HEK293 (cell line): Measurements from ENCODE around the gene MGAT4A.

ENCODE experiments used
- CTCF ChIA-PET: fragments of 350-600 bp; formaldehyde crosslinking; extraction: SDS; loops from one replicate; lab custom pipeline; 2021; ENCODE audit warnings: antibody characterized with exemption; lab: Yijun Ruan, JAX
- POLR2A ChIA-PET: fragments of 300-600 bp; formaldehyde crosslinking; extraction: SDS; loops from one replicate; lab custom pipeline; 2020; ENCODE audit warnings: antibody characterized with exemption, inconsistent platforms; lab: Yijun Ruan, JAX
- H3K27ac ChIP-seq: fragments of 200-500 bp; sonication (Bioruptor generic); 2 replicates; pipeline ENCODE4 v1.5.1; 2014; ENCODE audit warnings: low read depth, low read length, control low read depth, inconsistent platforms; ENCODE audit errors: extremely low read depth
- H3K36me3 ChIP-seq, 2 experiments: fragments of 200-500 bp in 1 of 2; sonication (Bioruptor generic) in 1 of 2; 1 replicate in 1 of 2; 2 replicates in 1 of 2; pipeline ENCODE4 v1.5.1; 2014 to 2017; ENCODE audit warnings: inconsistent platforms in 2 of 2, low read length in 2 of 2; ENCODE audit not compliant: control insufficient read depth in 2 of 2, insufficient read depth in 1 of 2
- H3K4me1 ChIP-seq: fragments of 200-500 bp; sonication (Bioruptor generic); 2 replicates; pipeline ENCODE4 v1.5.1; 2014; ENCODE audit warnings: mild to moderate bottlenecking, low read length, inconsistent platforms; ENCODE audit not compliant: control insufficient read depth, insufficient read depth
- H3K4me3 ChIP-seq: 2 replicates; pipeline ENCODE4 v1.5.1; 2011; ENCODE audit warnings: low read depth, mild to moderate bottlenecking, control low read depth, low read length, moderate library complexity
- H3K9me3 ChIP-seq: fragments of 200-500 bp; sonication (Bioruptor generic); 2 replicates; pipeline ENCODE4 v1.5.1; 2014; ENCODE audit warnings: low read depth, low read length, inconsistent platforms; ENCODE audit not compliant: control insufficient read depth, insufficient read depth
- GLI4 ChIP-seq: fragments of 450-650 bp; formaldehyde crosslinking; IDR thresholded peaks from 2 replicates; pipeline ENCODE4 v1.5.1; 2016; ENCODE audit warnings: missing biosample characterization, missing genetic modification characterization
- KLF1 ChIP-seq: fragments of 450-650 bp; formaldehyde crosslinking; IDR thresholded peaks from 2 replicates; pipeline ENCODE4 v1.5.1; 2016; ENCODE audit warnings: missing biosample characterization, missing genetic modification characterization
- MYNN ChIP-seq: fragments of 450-650 bp; formaldehyde crosslinking; IDR thresholded peaks from 2 replicates; pipeline ENCODE4 v1.5.1; 2016; ENCODE audit warnings: missing biosample characterization, missing genetic modification characterization, borderline replicate concordance
- ZFP37 ChIP-seq: fragments of 450-650 bp; formaldehyde crosslinking; IDR thresholded peaks from 2 replicates; pipeline ENCODE4 v1.5.1; 2016; ENCODE audit warnings: missing biosample characterization, missing genetic modification characterization
- ZNF157 ChIP-seq: fragments of 450-650 bp; formaldehyde crosslinking; IDR thresholded peaks from 2 replicates; pipeline ENCODE4 v1.5.1; 2016; ENCODE audit warnings: missing biosample characterization, missing genetic modification characterization
- ZNF16 ChIP-seq: fragments of 450-650 bp; formaldehyde crosslinking; IDR thresholded peaks from 2 replicates; pipeline ENCODE4 v1.5.1; 2016; ENCODE audit warnings: low read depth, missing biosample characterization, missing genetic modification characterization
- ZNF248 ChIP-seq: fragments of 450-650 bp; formaldehyde crosslinking; IDR thresholded peaks from 2 replicates; pipeline ENCODE4 v1.5.1; 2017; ENCODE audit warnings: missing biosample characterization, missing genetic modification characterization
- ZNF324 ChIP-seq: fragments of 450-650 bp; formaldehyde crosslinking; IDR thresholded peaks from 2 replicates; pipeline ENCODE4 v1.5.1; 2016; ENCODE audit warnings: missing biosample characterization, missing genetic modification characterization
- ZNF335 ChIP-seq: fragments of 450-650 bp; formaldehyde crosslinking; conservative IDR thresholded peaks from 2 replicates; pipeline ENCODE4 v1.5.1; 2016; ENCODE audit warnings: missing biosample characterization, missing genetic modification characterization
- ZNF391 ChIP-seq: fragments of 450-650 bp; formaldehyde crosslinking; IDR thresholded peaks from 2 replicates; pipeline ENCODE4 v1.5.1; 2016; ENCODE audit warnings: low read depth, missing biosample characterization, missing genetic modification characterization, borderline replicate concordance
- ZNF416 ChIP-seq: fragments of 450-650 bp; formaldehyde crosslinking; IDR thresholded peaks from 2 replicates; pipeline ENCODE4 v1.5.1; 2016; ENCODE audit warnings: missing biosample characterization, missing genetic modification characterization
- ZNF433 ChIP-seq: fragments of 450-650 bp; formaldehyde crosslinking; IDR thresholded peaks from 2 replicates; pipeline ENCODE4 v1.5.1; 2016; ENCODE audit warnings: missing biosample characterization, missing genetic modification characterization, low read depth
- ZNF501 ChIP-seq: fragments of 450-650 bp; formaldehyde crosslinking; IDR thresholded peaks from 2 replicates; pipeline ENCODE4 v1.5.1; 2016; ENCODE audit warnings: missing biosample characterization, missing genetic modification characterization
- ZNF558 ChIP-seq: fragments of 450-650 bp; formaldehyde crosslinking; IDR thresholded peaks from 2 replicates; pipeline ENCODE4 v1.5.1; 2016; ENCODE audit warnings: missing biosample characterization, missing genetic modification characterization
- ZNF561 ChIP-seq: fragments of 450-650 bp; IDR thresholded peaks from 2 replicates; pipeline ENCODE4 v1.5.1; 2018; ENCODE audit warnings: missing biosample characterization, missing genetic modification characterization, borderline replicate concordance
- ZNF623 ChIP-seq: fragments of 450-650 bp; formaldehyde crosslinking; IDR thresholded peaks from 2 replicates; pipeline ENCODE4 v1.5.1; 2016; ENCODE audit warnings: missing biosample characterization, missing genetic modification characterization
- ZNF629 ChIP-seq: fragments of 450-650 bp; formaldehyde crosslinking; IDR thresholded peaks from 2 replicates; pipeline ENCODE4 v1.5.1; 2017; ENCODE audit warnings: missing biosample characterization, missing genetic modification characterization
- ZNF677 ChIP-seq: fragments of 450-650 bp; IDR thresholded peaks from 2 replicates; pipeline ENCODE4 v1.5.0; 2018; ENCODE audit warnings: missing biosample characterization, mild to moderate bottlenecking, missing genetic modification characterization, moderate library complexity
- ZNF701 ChIP-seq: fragments of 450-650 bp; formaldehyde crosslinking; IDR thresholded peaks from 2 replicates; pipeline ENCODE4 v1.5.1; 2016; ENCODE audit warnings: missing biosample characterization, missing genetic modification characterization
- ZNF707 ChIP-seq: fragments of 450-650 bp; formaldehyde crosslinking; IDR thresholded peaks from 2 replicates; pipeline ENCODE4 v1.5.1; 2016; ENCODE audit warnings: missing biosample characterization, missing genetic modification characterization
- TF ChIP-seq, protein P1 (sequence below): fragments of 450-650 bp; formaldehyde crosslinking; IDR thresholded peaks from 2 replicates; pipeline ENCODE4 v1.5.1; 2016; ENCODE audit warnings: missing biosample characterization, missing genetic modification characterization, low read depth
- TF ChIP-seq, protein P2 (sequence below): fragments of 450-650 bp; formaldehyde crosslinking; IDR thresholded peaks from 2 replicates; pipeline ENCODE4; 2016; ENCODE audit warnings: missing biosample characterization, missing genetic modification characterization
- TF ChIP-seq, protein P3 (sequence below): fragments of 450-650 bp; IDR thresholded peaks from 2 replicates; pipeline ENCODE4 v1.5.1; 2018; ENCODE audit warnings: missing biosample characterization, missing genetic modification characterization
- TF ChIP-seq, protein P4 (sequence below): IDR thresholded peaks from 2 replicates; pipeline ENCODE4 v1.6.1; 2011; ENCODE audit warnings: mild to moderate bottlenecking, low read depth, low read length, borderline replicate concordance
- TF ChIP-seq, protein P5 (sequence below): fragments of 450-650 bp; formaldehyde crosslinking; IDR thresholded peaks from 2 replicates; pipeline ENCODE4 v1.5.0; 2017; ENCODE audit warnings: missing biosample characterization, missing genetic modification characterization, borderline replicate concordance

The MGAT4A gene

DNA sequence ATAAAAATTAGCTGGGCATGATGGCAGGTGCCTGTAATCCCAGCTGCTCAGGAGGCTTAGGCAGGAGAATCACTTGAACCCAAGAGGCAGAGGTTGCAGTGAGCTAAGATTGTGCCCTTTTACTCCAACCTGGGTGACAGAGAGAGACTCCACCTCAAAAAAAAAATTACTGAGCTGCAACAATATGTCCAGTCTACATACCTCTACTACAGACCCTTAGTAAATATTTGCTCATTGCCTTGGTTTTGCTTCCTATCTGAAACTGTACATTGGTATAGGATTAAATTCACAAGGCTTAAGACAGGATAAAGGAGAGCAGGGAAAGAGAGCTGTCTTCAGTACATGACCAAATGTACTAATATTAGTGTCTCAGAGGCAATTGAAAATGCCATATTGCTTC is 8.1 kb upstream of the MGAT4A start (continued):
- TF ChIP-seq ZNF561 (tag by site-specific recombination), result no peak

DNA sequence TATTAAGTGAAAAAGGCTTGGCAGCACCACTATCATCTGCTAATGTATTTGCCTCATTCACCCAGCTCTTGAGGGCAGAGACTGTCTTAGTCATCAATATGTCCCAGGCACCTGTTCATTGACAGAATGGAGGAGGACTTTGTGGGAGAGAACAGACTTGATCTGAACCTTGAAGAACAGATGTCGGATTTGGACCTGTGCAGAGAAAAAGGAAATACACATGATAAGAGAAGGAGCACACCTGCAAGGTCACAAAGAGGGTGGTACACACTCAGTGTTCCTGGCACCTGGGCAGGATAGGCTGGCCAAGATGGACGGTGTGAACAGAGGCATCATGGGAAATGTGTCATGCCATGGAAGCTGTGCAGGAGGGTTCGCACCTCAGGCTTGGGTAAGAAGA is 7.4 kb upstream of the MGAT4A start:
- Histone ChIP-seq H3K9me3 (no peaks in the 10 kb centered on the region), H3K4me3 (no peak overlapping the region), H3K36me3 (no peaks in the 10 kb centered on the region), H3K27ac (no peak overlapping the region), H3K4me1 (peaks cover 2% of the 10 kb centered on the region; the same call in 1 of the 2 replicates)
- TF ChIP-seq, protein P1, sequence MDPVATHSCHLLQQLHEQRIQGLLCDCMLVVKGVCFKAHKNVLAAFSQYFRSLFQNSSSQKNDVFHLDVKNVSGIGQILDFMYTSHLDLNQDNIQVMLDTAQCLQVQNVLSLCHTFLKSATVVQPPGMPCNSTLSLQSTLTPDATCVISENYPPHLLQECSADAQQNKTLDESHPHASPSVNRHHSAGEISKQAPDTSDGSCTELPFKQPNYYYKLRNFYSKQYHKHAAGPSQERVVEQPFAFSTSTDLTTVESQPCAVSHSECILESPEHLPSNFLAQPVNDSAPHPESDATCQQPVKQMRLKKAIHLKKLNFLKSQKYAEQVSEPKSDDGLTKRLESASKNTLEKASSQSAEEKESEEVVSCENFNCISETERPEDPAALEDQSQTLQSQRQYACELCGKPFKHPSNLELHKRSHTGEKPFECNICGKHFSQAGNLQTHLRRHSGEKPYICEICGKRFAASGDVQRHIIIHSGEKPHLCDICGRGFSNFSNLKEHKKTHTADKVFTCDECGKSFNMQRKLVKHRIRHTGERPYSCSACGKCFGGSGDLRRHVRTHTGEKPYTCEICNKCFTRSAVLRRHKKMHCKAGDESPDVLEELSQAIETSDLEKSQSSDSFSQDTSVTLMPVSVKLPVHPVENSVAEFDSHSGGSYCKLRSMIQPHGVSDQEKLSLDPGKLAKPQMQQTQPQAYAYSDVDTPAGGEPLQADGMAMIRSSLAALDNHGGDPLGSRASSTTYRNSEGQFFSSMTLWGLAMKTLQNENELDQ (tag by site-specific recombination), result no peak
- TF ChIP-seq ZNF623 (tag by site-specific recombination) (no peak), KLF1 (tag by site-specific recombination) (no peak), ZNF324 (no peak), ZNF16 (no peak), ZNF629 (tag by site-specific recombination) (no peak), ZNF501 (no peak)
- ChIA-PET CTCF (no interaction called here), POLR2A (no interaction called here)

DNA sequence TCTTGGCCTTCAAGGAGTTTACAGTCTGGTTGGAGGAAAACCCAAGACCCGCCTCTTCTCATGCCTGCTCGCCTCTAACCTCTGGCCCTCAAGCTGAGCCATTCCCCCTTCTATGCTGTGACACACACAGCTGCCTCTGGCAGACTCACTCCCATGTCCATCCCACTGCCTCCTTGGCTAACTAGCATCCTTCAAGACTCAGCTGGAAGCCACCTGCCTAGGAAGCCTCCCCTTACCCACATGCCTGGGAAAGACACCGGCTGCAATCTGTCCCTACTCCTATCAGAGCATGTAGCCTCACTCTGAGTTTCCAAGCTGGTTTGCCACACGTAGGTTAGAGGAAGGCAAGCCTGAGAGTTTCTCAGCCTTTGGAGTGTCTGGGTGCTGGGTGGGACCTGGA is 6.9 kb upstream of the MGAT4A start:
- H3K4me3 ChIP-seq, result no peak overlapping the region
- ChIA-PET CTCF (no interaction called here), POLR2A (no interaction called here)
- H3K36me3 ChIP-seq, result no peaks in the 10 kb centered on the region
- H3K9me3 ChIP-seq, result no peaks in the 10 kb centered on the region
- no peak overlapping the region for H3K27ac ChIP-seq
- peaks cover 2% of the 10 kb centered on the region; the same call in 1 of the 2 replicates for H3K4me1 ChIP-seq
- no peak for TF ChIP-seq ZNF558 (tag by site-specific recombination)
- no peak for TF ChIP-seq ZNF433 (tag by site-specific recombination)
- TF ChIP-seq ZNF324, result no peak
- TF ChIP-seq ZNF248 (tag by site-specific recombination), result no peak
- TF ChIP-seq ZNF16, result no peak
- no peak for TF ChIP-seq GLI4 (tag by site-specific recombination)
- no peak for TF ChIP-seq ZNF561 (tag by site-specific recombination)
- TF ChIP-seq ZNF701, result no peak
- TF ChIP-seq ZNF335 (tag by site-specific recombination), result no peak
- TF ChIP-seq, protein P2, sequence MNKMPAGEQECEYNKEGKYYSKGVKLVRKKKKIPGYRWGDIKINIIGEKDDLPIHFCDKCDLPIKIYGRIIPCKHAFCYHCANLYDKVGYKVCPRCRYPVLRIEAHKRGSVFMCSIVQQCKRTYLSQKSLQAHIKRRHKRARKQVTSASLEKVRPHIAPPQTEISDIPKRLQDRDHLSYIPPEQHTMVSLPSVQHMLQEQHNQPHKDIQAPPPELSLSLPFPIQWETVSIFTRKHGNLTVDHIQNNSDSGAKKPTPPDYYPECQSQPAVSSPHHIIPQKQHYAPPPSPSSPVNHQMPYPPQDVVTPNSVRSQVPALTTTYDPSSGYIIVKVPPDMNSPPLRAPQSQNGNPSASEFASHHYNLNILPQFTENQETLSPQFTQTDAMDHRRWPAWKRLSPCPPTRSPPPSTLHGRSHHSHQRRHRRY, result no peak
- TF ChIP-seq, protein P3, sequence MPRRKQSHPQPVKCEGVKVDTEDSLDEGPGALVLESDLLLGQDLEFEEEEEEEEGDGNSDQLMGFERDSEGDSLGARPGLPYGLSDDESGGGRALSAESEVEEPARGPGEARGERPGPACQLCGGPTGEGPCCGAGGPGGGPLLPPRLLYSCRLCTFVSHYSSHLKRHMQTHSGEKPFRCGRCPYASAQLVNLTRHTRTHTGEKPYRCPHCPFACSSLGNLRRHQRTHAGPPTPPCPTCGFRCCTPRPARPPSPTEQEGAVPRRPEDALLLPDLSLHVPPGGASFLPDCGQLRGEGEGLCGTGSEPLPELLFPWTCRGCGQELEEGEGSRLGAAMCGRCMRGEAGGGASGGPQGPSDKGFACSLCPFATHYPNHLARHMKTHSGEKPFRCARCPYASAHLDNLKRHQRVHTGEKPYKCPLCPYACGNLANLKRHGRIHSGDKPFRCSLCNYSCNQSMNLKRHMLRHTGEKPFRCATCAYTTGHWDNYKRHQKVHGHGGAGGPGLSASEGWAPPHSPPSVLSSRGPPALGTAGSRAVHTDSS (tag by site-specific recombination), result no peak
- no peak for TF ChIP-seq ZFP37 (tag by site-specific recombination)
- no peak for TF ChIP-seq ZNF416
- TF ChIP-seq, protein P4, sequence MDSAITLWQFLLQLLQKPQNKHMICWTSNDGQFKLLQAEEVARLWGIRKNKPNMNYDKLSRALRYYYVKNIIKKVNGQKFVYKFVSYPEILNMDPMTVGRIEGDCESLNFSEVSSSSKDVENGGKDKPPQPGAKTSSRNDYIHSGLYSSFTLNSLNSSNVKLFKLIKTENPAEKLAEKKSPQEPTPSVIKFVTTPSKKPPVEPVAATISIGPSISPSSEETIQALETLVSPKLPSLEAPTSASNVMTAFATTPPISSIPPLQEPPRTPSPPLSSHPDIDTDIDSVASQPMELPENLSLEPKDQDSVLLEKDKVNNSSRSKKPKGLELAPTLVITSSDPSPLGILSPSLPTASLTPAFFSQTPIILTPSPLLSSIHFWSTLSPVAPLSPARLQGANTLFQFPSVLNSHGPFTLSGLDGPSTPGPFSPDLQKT, result no peak
- TF ChIP-seq, protein P5, sequence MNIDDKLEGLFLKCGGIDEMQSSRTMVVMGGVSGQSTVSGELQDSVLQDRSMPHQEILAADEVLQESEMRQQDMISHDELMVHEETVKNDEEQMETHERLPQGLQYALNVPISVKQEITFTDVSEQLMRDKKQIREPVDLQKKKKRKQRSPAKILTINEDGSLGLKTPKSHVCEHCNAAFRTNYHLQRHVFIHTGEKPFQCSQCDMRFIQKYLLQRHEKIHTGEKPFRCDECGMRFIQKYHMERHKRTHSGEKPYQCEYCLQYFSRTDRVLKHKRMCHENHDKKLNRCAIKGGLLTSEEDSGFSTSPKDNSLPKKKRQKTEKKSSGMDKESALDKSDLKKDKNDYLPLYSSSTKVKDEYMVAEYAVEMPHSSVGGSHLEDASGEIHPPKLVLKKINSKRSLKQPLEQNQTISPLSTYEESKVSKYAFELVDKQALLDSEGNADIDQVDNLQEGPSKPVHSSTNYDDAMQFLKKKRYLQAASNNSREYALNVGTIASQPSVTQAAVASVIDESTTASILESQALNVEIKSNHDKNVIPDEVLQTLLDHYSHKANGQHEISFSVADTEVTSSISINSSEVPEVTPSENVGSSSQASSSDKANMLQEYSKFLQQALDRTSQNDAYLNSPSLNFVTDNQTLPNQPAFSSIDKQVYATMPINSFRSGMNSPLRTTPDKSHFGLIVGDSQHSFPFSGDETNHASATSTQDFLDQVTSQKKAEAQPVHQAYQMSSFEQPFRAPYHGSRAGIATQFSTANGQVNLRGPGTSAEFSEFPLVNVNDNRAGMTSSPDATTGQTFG (tag by site-specific recombination), result no peak
- no peak for TF ChIP-seq ZNF677 (tag by site-specific recombination)
- no peak for TF ChIP-seq MYNN (tag by site-specific recombination)
- no peak for TF ChIP-seq ZNF157 (tag by site-specific recombination)
- no peak for TF ChIP-seq ZNF391
- no peak for TF ChIP-seq ZNF707
